Keratinocyte (primary cell): ENCODE data around the gene ELOVL5. TPM values are rescaled to one million over a fixed set of nuclear protein-coding genes. Genes with fewer than 3 reads are reported as not detected.

Source experiments
- DNase-seq: peaks from one replicate; pipeline ENCODE4 v3.0.0-alpha.2; 2011; ENCODE audit warnings: low read depth, missing footprints, low spot score
- FAIRE-seq: peaks from 2 replicates; lab custom pipeline; 2011; peaks lifted over from hg19 to GRCh38; lab: Jason Lieb, UNC
- H2AFZ ChIP-seq: 2 replicates; pipeline ENCODE4 v1.6.0; 2012; ENCODE audit warnings: low read length, control low read depth, inconsistent platforms; ENCODE audit not compliant: control insufficient read depth
- H3K27ac ChIP-seq: 2 replicates; pipeline ENCODE4 v1.5.1; 2011; ENCODE audit warnings: low read length; ENCODE audit not compliant: control insufficient read depth, insufficient read depth
- H3K27me3 ChIP-seq: 3 replicates; pipeline ENCODE4 v1.6.0; 2011; ENCODE audit warnings: low read length; ENCODE audit not compliant: control insufficient read depth, insufficient read depth; ENCODE audit errors: extremely low read depth
- H3K36me3 ChIP-seq, 2 experiments: 2 replicates in 1 of 2; 3 replicates in 1 of 2; pipeline ENCODE4 v1.5.1; 2011; ENCODE audit warnings: low read length in 2 of 2, mild to moderate bottlenecking in 1 of 2; ENCODE audit not compliant: control insufficient read depth in 2 of 2, insufficient read depth in 2 of 2; ENCODE audit errors: extremely low read depth in 1 of 2
- H3K4me1 ChIP-seq: 3 replicates; pipeline ENCODE4 v1.5.1; 2011; ENCODE audit warnings: low read length; ENCODE audit not compliant: control insufficient read depth, insufficient read depth; ENCODE audit errors: extremely low read depth
- H3K4me2 ChIP-seq: 3 replicates; pipeline ENCODE4 v1.6.0; 2011; ENCODE audit warnings: low read depth, low read length; ENCODE audit not compliant: control insufficient read depth, insufficient read depth; ENCODE audit errors: extremely low read depth
- H3K4me3 ChIP-seq, 3 experiments: fragments of 200-600 bp in 1 of 3; sonication (generic) in 1 of 3; 2 replicates in 2 of 3; 3 replicates in 1 of 3; pipeline ENCODE4 v1.5.1; 2011 to 2016; ENCODE audit warnings: low read length in 3 of 3, mild to moderate bottlenecking in 3 of 3, control low read depth in 2 of 3, inconsistent platforms in 1 of 3, low read depth in 1 of 3, mixed read lengths in 1 of 3, mixed run types in 1 of 3, moderate library complexity in 1 of 3; ENCODE audit not compliant: control insufficient read depth in 2 of 3, insufficient read depth in 2 of 3; ENCODE audit errors: extremely low read depth in 1 of 3
- H3K79me2 ChIP-seq: 2 replicates; pipeline ENCODE4 v1.6.0; 2012; ENCODE audit warnings: low read length; ENCODE audit not compliant: control insufficient read depth, insufficient read depth
- H3K9ac ChIP-seq: 3 replicates; pipeline ENCODE4 v1.6.0; 2011; ENCODE audit warnings: low read length; ENCODE audit not compliant: control insufficient read depth, insufficient read depth; ENCODE audit errors: extremely low read depth
- H3K9me1 ChIP-seq: 3 replicates; pipeline ENCODE4 v1.6.0; 2011; ENCODE audit warnings: low read length; ENCODE audit not compliant: control insufficient read depth, insufficient read depth; ENCODE audit errors: extremely low read depth
- H3K9me3 ChIP-seq: 2 replicates; pipeline ENCODE4 v1.5.1; 2012; ENCODE audit warnings: low read depth, low read length; ENCODE audit not compliant: control insufficient read depth
- H4K20me1 ChIP-seq: 3 replicates; pipeline ENCODE4 v1.6.0; 2011; ENCODE audit warnings: low read length; ENCODE audit not compliant: control insufficient read depth, insufficient read depth; ENCODE audit errors: extremely low read depth
- EZH2 ChIP-seq: IDR thresholded peaks from one replicate; pipeline ENCODE4 v1.6.1; 2012; ENCODE audit warnings: inconsistent platforms, mild to moderate bottlenecking, low read length, moderate library complexity
- dilution Hi-C: fragments of 300-500 bp; cut with MboI; formaldehyde crosslinking; loops from one replicate; pipeline ENCODE4 v1.7.0; 2020; ENCODE audit warnings: low sequenced_read_pairs; ENCODE audit not compliant: extremely low pct_ligation_motif_present
- polyA plus RNA-seq, 5 experiments: library from polyadenylated mRNA; depleted of rRNA in 3 of 5; stranded (reverse) in 3 of 5; stranded (forward) in 1 of 5; unstranded in 1 of 5; fragments of >200 nt; gene quantifications; 1 replicate in 1 of 5; 2 replicates in 3 of 5; 3 replicates in 1 of 5; pipeline versions ENCODE4 v1.2.1 to v1.2.3, GENCODE V29; 2011 to 2012; ENCODE audit warnings: missing spikeins in 2 of 5, low read depth in 1 of 5, low replicate concordance in 1 of 5
- TF ChIP-seq, protein P1 (sequence below), 3 experiments: IDR thresholded peaks in 1 of 3; conservative IDR thresholded peaks in 1 of 3; optimal IDR thresholded peaks in 1 of 3; 2 replicates in 2 of 3; 3 replicates in 1 of 3; pipeline versions ENCODE3 to v1.5.1; 2011; ENCODE audit warnings: low read length in 3 of 3, mild to moderate bottlenecking in 3 of 3, moderate library complexity in 2 of 3, control low read depth in 1 of 3, inconsistent platforms in 1 of 3; ENCODE audit not compliant: insufficient read depth in 2 of 3; ENCODE audit errors: extremely low read depth in 1 of 3

The ELOVL5 gene
- polyA plus RNA-seq, 1 donor (not counting 4 experiments of a cell fraction or from before 2014, with no cell fraction given) = 66.7 TPM

DNA sequence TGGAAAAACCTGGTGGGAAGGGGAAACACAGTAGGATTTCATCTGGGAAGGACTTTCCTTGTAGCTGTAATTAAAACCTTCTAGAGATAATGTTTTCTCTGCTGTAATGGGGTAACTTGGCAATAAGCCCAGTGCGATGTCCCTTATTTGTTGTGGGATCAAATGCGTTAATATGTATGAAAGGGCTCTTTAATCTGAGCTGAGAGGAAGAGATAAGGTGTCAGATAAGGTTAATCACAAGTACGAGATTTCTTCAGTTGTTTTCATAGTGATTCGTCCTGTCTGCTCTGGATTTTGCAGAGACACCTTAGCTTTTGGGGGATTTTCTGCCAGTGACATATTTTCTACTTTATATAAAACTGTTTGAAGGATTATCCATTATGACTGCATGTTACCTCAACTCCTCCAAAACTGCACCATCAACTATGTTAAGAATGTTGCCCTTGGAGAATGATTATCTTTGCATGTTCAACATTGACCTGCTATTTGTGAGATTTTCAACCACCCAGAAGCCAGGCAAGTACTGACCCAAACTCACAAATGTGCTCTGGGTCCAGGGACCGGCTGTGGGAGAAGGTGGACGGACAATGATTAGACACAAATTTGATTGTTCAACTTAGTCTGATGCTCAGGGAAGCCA is 21.2 kb upstream of the ELOVL5 start:
- H3K9me3 ChIP-seq = no peaks in the 10 kb centered on the region
- H2AFZ ChIP-seq = no peak overlapping the region
- no peak overlapping the region for H3K4me3 ChIP-seq
- dilution Hi-C loops = no loop called here
- DNase-seq (no peak), FAIRE-seq (no peak)
- H4K20me1 ChIP-seq = no peaks in the 10 kb centered on the region
- H3K27me3 ChIP-seq = peaks cover 2% of the 10 kb centered on the region
- no peaks in the 10 kb centered on the region for H3K9me1 ChIP-seq
- H3K9ac ChIP-seq = no peak overlapping the region
- no peaks in the 10 kb centered on the region for H3K79me2 ChIP-seq
- H3K4me1 ChIP-seq = no peaks in the 10 kb centered on the region
- H3K4me2 ChIP-seq = no peak overlapping the region
- H3K36me3 ChIP-seq = no peaks in the 10 kb centered on the region
- TF ChIP-seq, protein P1, sequence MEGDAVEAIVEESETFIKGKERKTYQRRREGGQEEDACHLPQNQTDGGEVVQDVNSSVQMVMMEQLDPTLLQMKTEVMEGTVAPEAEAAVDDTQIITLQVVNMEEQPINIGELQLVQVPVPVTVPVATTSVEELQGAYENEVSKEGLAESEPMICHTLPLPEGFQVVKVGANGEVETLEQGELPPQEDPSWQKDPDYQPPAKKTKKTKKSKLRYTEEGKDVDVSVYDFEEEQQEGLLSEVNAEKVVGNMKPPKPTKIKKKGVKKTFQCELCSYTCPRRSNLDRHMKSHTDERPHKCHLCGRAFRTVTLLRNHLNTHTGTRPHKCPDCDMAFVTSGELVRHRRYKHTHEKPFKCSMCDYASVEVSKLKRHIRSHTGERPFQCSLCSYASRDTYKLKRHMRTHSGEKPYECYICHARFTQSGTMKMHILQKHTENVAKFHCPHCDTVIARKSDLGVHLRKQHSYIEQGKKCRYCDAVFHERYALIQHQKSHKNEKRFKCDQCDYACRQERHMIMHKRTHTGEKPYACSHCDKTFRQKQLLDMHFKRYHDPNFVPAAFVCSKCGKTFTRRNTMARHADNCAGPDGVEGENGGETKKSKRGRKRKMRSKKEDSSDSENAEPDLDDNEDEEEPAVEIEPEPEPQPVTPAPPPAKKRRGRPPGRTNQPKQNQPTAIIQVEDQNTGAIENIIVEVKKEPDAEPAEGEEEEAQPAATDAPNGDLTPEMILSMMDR (optimal IDR thresholded peaks at IDR 0.05 in 1 of 3, IDR thresholded peaks at IDR 0.05 in 1 of 3, conservative IDR thresholded peaks at IDR 0.05 in 1 of 3; ENCODE audit: extremely low read depth in 1 of 3, insufficient read depth in 2 of 3, low read length in 3 of 3) = no peak
- TF ChIP-seq EZH2 = no peak
- H3K27ac ChIP-seq = no peak overlapping the region

DNA sequence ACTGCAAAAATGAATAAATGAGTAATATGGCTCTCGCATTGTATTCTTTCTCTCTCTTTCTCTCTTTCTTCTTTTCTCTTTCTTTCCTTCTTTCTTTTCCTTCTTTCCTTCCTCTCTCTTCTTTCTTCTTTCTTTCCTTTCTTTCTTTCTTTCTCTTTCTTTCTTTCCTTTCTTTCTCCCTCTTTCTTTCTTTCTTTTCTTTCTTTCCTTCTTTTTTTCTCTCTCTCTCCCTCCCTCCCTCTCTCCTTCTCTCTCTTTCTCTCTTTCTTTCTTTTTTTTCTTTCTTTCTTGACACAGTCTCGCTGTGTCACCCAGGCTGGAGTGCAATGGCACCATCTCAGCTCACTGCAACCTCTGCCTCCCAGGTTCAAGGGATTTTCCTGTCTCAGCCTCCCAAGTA is 20.3 kb upstream of the ELOVL5 start:
- no peak overlapping the region for H3K27ac ChIP-seq
- no peaks in the 10 kb centered on the region for H4K20me1 ChIP-seq
- FAIRE-seq = no peak
- H3K9me3 ChIP-seq = no peaks in the 10 kb centered on the region
- H3K4me3 ChIP-seq = no peak overlapping the region
- no peak overlapping the region for H2AFZ ChIP-seq
- no peaks in the 10 kb centered on the region for H3K36me3 ChIP-seq
- H3K79me2 ChIP-seq = no peaks in the 10 kb centered on the region
- DNase-seq = no peak
- peaks cover under 1% of the 10 kb centered on the region for H3K27me3 ChIP-seq
- dilution Hi-C loops = no loop called here
- H3K4me2 ChIP-seq = no peak overlapping the region
- no peaks in the 10 kb centered on the region for H3K9me1 ChIP-seq
- TF ChIP-seq, protein P1 (optimal IDR thresholded peaks at IDR 0.05 in 1 of 3, IDR thresholded peaks at IDR 0.05 in 1 of 3, conservative IDR thresholded peaks at IDR 0.05 in 1 of 3; ENCODE audit: extremely low read depth in 1 of 3, insufficient read depth in 2 of 3, low read length in 3 of 3) = no peak
- no peak for TF ChIP-seq EZH2
- H3K4me1 ChIP-seq = no peaks in the 10 kb centered on the region
- no peak overlapping the region for H3K9ac ChIP-seq
